HepG2 (cell line): Measurements from ENCODE around the gene DNAJC5. TPM values are rescaled to one million over a fixed set of nuclear protein-coding genes. Genes with fewer than 3 reads are reported as not detected.

ENCODE experiments used
- ATRX ChIP-seq: sonication (generic); formaldehyde crosslinking; IDR thresholded peaks from 2 replicates; pipeline ENCODE4 v1.4.0; 2020; ENCODE audit warnings: missing genetic modification reagents, borderline replicate concordance
- CEBPB ChIP-seq: IDR thresholded peaks from 2 replicates; pipeline ENCODE4 v1.6.1; 2011; ENCODE audit warnings: low read depth, low read length, improper control_type of control experiment, borderline replicate concordance
- FIP1L1 ChIP-seq: fragments of 200-400 bp; formaldehyde crosslinking; IDR thresholded peaks from 2 replicates; pipeline ENCODE4 v1.6.1; 2018; ENCODE audit warnings: low read depth, mild to moderate bottlenecking, low read length, moderate library complexity, borderline replicate concordance; ENCODE audit not compliant: insufficient read depth
- GABPB1 ChIP-seq: IDR thresholded peaks from 2 replicates; pipeline ENCODE4 v1.6.1; 2016; ENCODE audit warnings: mild to moderate bottlenecking, missing genetic modification reagents, moderate library complexity, missing compliant biosample characterization
- IKZF5 ChIP-seq: IDR thresholded peaks from 2 replicates; pipeline ENCODE4 v1.6.1; 2018; ENCODE audit warnings: missing genetic modification reagents, mild to moderate bottlenecking, missing compliant biosample characterization
- MLX ChIP-seq: IDR thresholded peaks from 2 replicates; pipeline ENCODE4 v1.6.1; 2016
- SALL1 ChIP-seq: sonication (generic); formaldehyde crosslinking; IDR thresholded peaks from 2 replicates; pipeline ENCODE4 v1.8.0; 2022; ENCODE audit warnings: mild to moderate bottlenecking, missing genetic modification reagents
- TMF1 ChIP-seq: sonication (generic); formaldehyde crosslinking; IDR thresholded peaks from 2 replicates; pipeline ENCODE4 v1.8.1; 2022; ENCODE audit warnings: low read depth, missing genetic modification reagents
- ZBTB40 ChIP-seq, 2 experiments: fragments of 450-650 bp in 1 of 2; sonication (generic) in 1 of 2; formaldehyde crosslinking in 1 of 2; IDR thresholded peaks; 2 replicates each; pipeline versions ENCODE4 v1.6.1 to v1.8.0; 2016 to 2022; ENCODE audit warnings: antibody characterized with exemption in 1 of 2, mild to moderate bottlenecking in 1 of 2, missing genetic modification reagents in 1 of 2
- ZNF496 ChIP-seq: sonication (generic); formaldehyde crosslinking; IDR thresholded peaks from 2 replicates; pipeline ENCODE4 v1.8.1; 2023; ENCODE audit warnings: mild to moderate bottlenecking, moderate library complexity, missing genetic modification reagents; ENCODE audit not compliant: insufficient replicate concordance
- ZNF609 ChIP-seq: sonication (generic); formaldehyde crosslinking; IDR thresholded peaks from 2 replicates; pipeline ENCODE4 v1.4.0; 2020; ENCODE audit warnings: mild to moderate bottlenecking, missing genetic modification reagents, borderline replicate concordance
- ZNF713 ChIP-seq: sonication (generic); formaldehyde crosslinking; IDR thresholded peaks from 2 replicates; pipeline ENCODE4 v1.4.0; 2020; ENCODE audit warnings: mild to moderate bottlenecking, missing genetic modification reagents
- polyA plus RNA-seq, 8 experiments: library from polyadenylated mRNA; depleted of rRNA in 3 of 8; stranded (reverse) in 7 of 8; unstranded in 1 of 8; fragments of >200 nt; fragmentation: Illumina TruSeq in 4 of 8; extraction: Trizol in 4 of 8; gene quantifications; 2 replicates each; pipeline versions ENCODE4 v1.2.1 to v1.2.3, GENCODE V29; 2011 to 2016; ENCODE audit warnings: low read depth in 4 of 8, missing spikeins in 1 of 8, mixed read lengths in 1 of 8; ENCODE audit not compliant: insufficient read depth in 1 of 8
- total RNA-seq, 5 experiments: library from RNA; depleted of rRNA; stranded (reverse); fragments of >200 nt; fragmentation: Illumina TruSeq; extraction: Trizol; gene quantifications; 2 replicates each; pipeline ENCODE4 v1.2.3, GENCODE V29; 2016; ENCODE audit warnings: low read depth in 1 of 5

DNAJC5 gene
- total and polyA plus RNA-seq, 2 of the 13 experiments (the other 11 are each of a cell fraction or from before 2014, with no cell fraction given): 42.8 to 64.5 TPM

GRCh38 chr20:63855363-63856097 is 39.4 kb upstream of the DNAJC5 start (continued):
- TF ChIP-seq ZBTB40 (IDR thresholded peaks at IDR 0.05) (no peak), ZBTB40 (CRISPR knock-in tag; IDR thresholded peaks at IDR 0.05) (peak; percentile 42; the same call in 1 of the 2 replicates), ATRX (CRISPR knock-in tag) (no peak), ZNF496 (CRISPR knock-in tag) (no peak), SALL1 (CRISPR knock-in tag) (peak; percentile 34), MLX (CRISPR knock-in tag) (no peak), TMF1 (no peak), FIP1L1 (no peak), ZNF609 (CRISPR knock-in tag) (0 out of 2 replicates have a peak, but pooled peaks have one; percentile 36), GABPB1 (CRISPR knock-in tag) (no peak; the same call in 1 of the 2 replicates), IKZF5 (CRISPR knock-in tag) (no peak), CEBPB (no peak), ZNF713 (CRISPR knock-in tag) (no peak)
